Hepatocyte (in vitro differentiated cells): ENCODE data around the gene PPP1R9A.

ENCODE experiments used
- CTCF ChIP-seq: fragments of 200-600 bp; sonication (generic); IDR thresholded peaks from 2 replicates; pipeline ENCODE4 v1.5.1; 2016; ENCODE audit warnings: antibody characterized with exemption, mild to moderate bottlenecking; ENCODE audit not compliant: poor library complexity
- EZH2 ChIP-seq: fragments of 200-600 bp; sonication (generic); IDR thresholded peaks from 2 replicates; pipeline ENCODE4 v1.6.1; 2016; ENCODE audit warnings: antibody characterized with exemption, mild to moderate bottlenecking, borderline replicate concordance
- EZH2phosphoT487 ChIP-seq: fragments of 200-600 bp; sonication (generic); IDR thresholded peaks from one replicate; pipeline ENCODE4 v1.6.1; 2018; ENCODE audit warnings: antibody characterized with exemption, mild to moderate bottlenecking, low read depth, moderate library complexity; ENCODE audit not compliant: unreplicated experiment, severe bottlenecking

- no peak for TF ChIP-seq CTCF
- no peak for TF ChIP-seq EZH2
- no peak for TF ChIP-seq EZH2phosphoT487
These were observed 284.4 kb downstream of the PPP1R9A start for GRCh38 chr7:95191795-95192194.
